GM12874 (cell line): ENCODE measurements around the gene EP400.

ENCODE experiments used
- CTCF ChIP-seq: IDR thresholded peaks from 2 replicates; pipeline ENCODE4 v1.5.1; 2011; ENCODE audit warnings: low read depth, mild to moderate bottlenecking, control low read depth, low read length, moderate library complexity; ENCODE audit not compliant: insufficient read depth

EP400 gene

GRCh38 chr12:132043216-132043615 lies 93.5 kb downstream of the EP400 start:
- no peak for TF ChIP-seq CTCF

- TF ChIP-seq CTCF, result no peak
Observed at GRCh38 chr12:132043770-132044467, 94.2 kb downstream of the EP400 start.

- no peak for TF ChIP-seq CTCF
Observed at GRCh38 chr12:132044661-132045412, 95.1 kb downstream of the EP400 start.

- no peak for TF ChIP-seq CTCF
Observed at GRCh38 chr12:132045751-132046150, 96.0 kb downstream of the EP400 start.

- TF ChIP-seq CTCF, result no peak
Observed at GRCh38 chr12:132046561-132046960, 96.8 kb downstream of the EP400 start.

GRCh38 chr12:132049442-132049841 lies 99.7 kb downstream of the EP400 start:
- no peak for TF ChIP-seq CTCF

- no peak for TF ChIP-seq CTCF
Observed at GRCh38 chr12:132049876-132050275, 100.1 kb downstream of the EP400 start.
